GM19468 (cell line): Measurements from ENCODE around the gene PDXDC1.
"Not testable (repeated sequence)": the region's sequence is repeated elsewhere in the genome, so short reads cannot be mapped to it uniquely, and the experiment has no call there.

Source experiments
- ATAC-seq: cut with Tn5 transposase; IDR thresholded peaks from one replicate; pipeline ENCODE4 v1.9.1; 2021; ENCODE audit warnings: mild to moderate bottlenecking, moderate library complexity, moderate number of reproducible peaks; ENCODE audit not compliant: unreplicated experiment; ENCODE audit errors: extremely low read depth

PDXDC1 gene

DNA sequence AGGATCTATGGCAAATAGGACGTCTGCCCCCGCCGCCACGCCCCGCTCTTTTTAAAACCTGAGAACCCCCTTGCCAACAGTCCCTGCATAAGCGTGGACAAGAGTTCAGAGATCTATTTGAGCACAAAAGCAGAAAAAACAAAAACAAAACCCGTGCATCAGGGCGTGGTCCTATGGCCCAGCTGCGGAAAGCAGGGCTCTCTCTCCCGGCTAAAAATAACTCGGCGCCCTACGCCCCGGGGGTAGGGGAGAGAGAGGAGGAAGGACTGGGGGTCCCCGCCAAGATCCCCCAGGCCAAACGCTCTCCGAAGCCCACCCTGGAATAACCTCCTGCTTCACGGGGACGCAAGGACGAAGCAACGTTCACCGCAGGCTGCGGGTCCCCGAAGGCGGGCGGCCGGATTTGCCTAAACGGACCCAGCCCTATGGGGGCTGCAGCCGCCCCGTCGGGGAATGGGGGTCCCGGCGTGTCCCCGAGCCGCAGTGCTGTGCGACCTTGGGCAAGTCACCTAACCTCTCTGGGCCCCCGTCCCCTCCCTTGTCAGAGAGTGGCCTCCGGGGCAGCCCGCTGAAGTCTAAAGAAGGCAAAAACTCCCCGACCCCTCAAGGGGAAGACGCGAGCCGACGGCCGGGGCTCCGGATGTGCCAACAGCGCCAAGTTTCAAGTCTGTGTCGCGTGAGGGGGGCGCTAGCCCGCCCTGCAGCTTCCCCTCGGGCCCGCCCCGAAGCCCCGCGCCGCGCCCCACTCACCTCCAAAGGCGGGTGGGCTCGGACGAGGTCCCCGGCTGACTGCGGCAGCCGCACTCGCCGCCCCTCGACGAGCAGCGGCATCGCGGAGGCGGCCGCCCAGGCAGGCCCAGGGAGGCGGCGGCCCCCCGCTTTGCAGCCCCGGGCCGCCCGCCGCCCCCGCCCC is 80.6 kb downstream of the PDXDC1 start:
- ATAC-seq: peak; percentile 58

GRCh38 chr16:15057681-15058417 is 83.0 kb downstream of the PDXDC1 start:
- no peak for ATAC-seq

DNA sequence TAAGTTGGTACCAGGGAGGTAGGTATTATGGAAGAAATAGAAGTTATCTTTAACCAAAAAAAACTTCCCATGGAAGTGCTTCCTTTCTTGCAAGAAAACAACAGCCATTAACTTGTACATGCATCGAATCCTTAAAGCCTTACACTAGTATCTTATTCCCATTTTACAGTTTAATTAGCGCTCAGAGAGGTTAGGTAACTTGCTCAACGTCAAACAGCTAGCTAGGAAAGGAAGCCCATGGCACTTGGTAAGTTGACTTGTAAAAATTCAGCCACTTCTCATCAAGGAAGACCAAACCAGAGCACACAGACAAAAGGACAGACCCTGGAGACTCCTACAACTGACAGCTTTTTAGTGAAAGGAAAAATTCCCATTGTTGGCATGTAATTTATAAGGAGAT is 84.5 kb downstream of the PDXDC1 start:
- ATAC-seq: no peak

DNA sequence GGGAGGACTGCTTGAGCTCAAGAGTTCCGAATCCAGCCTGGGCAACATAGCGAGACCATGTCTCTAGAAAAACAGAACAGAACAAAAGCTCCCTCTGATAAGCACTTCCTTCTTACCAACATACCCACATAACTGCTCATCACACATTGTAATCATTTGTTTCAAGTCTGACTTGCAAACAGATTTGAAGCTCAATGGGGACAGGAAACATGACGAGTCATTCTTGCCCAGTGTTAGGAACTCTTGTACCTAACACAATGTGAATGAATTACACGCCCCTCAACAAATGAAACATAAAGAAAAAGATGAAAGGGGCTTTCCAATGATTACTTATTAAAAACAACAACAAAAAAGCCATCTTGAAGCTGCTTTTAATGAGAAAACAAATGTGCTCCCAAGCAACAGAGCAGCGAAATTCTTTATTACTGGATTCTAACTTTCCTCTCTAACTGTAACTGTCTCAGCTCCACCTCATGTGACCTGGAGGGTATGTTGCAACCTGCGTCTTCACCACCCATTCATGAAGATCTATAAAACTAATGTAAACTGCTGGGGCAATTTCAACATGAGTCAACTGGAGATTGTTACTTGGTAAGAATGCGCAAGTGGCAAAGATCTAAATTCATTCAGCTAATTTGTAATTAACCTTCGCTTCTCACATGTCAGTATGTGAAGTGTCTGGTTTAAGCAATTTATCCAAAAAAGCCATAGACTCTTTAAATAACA is 87.4 kb downstream of the PDXDC1 start:
- not testable (repeated sequence) for ATAC-seq

- ATAC-seq: not testable (repeated sequence)
These were observed 91.1 kb downstream of the PDXDC1 start for GRCh38 chr16:15065961-15066360.

- not testable (repeated sequence) for ATAC-seq
These were observed 91.9 kb downstream of the PDXDC1 start for GRCh38 chr16:15066690-15067089.

DNA sequence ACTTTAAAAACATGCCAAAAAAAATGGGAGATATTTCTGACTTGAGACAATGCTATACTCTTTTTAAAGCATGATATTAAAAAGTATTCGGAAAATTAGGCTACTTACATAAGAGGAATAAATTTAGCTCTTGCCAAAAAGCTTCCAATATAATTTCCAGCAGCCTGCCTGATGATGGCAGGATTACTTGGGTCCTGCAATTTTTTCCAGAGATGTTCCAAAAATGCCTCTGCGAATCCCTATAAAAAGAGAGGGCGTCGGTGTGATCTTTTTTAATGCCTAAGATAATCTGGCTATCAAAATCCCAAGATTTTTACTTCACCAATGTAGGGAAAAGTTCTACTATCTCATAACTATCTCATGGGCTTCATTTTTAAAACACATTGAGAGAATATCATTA is 96.2 kb downstream of the PDXDC1 start:
- ATAC-seq: not testable (repeated sequence)

GRCh38 chr16:15071916-15072769 is 97.3 kb downstream of the PDXDC1 start:
- ATAC-seq: not testable (repeated sequence)

DNA sequence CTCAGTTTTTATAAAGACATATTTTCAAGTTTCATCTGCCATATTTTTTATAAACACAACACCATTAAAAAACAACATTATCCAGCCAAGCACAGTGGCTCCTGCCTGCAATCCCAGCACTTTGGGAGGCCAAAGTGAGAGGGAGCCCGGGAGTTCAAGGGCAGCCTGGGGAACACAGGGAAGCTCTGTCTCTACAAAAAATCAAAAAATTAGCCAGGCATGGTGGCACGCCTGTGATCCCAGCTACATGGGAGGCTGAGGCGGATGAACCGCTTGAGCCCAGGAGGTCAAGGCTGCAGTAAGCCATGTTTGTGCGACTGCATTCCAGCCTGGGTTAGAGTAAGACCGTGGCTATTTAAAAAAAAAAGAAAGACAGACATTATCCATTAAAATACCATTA is 98.3 kb downstream of the PDXDC1 start:
- no peak for ATAC-seq

GRCh38 chr16:15076161-15076560 is 101.3 kb downstream of the PDXDC1 start:
- not testable (repeated sequence) for ATAC-seq

- not testable (repeated sequence) for ATAC-seq
These were observed 106.1 kb downstream of the PDXDC1 start for GRCh38 chr16:15080883-15081282.

DNA sequence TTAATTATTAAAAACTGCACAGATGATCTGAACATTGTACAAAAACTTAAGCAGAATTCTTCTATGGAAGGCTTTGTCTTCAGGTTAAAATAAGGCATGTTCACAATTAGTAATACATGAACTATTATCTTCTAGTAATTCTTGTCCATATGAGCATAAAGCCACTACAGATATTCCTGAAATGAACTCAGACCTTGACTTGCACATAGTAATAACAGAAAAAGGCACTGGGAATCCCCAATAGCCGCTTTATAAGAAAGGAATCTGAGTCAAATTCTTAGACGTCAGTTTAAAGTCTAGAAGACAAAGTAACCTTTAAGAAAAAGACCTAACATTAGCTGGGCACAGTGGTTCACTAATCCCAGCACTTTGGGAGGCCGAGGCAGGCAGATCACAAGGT is 108.0 kb downstream of the PDXDC1 start:
- not testable (repeated sequence) for ATAC-seq

DNA sequence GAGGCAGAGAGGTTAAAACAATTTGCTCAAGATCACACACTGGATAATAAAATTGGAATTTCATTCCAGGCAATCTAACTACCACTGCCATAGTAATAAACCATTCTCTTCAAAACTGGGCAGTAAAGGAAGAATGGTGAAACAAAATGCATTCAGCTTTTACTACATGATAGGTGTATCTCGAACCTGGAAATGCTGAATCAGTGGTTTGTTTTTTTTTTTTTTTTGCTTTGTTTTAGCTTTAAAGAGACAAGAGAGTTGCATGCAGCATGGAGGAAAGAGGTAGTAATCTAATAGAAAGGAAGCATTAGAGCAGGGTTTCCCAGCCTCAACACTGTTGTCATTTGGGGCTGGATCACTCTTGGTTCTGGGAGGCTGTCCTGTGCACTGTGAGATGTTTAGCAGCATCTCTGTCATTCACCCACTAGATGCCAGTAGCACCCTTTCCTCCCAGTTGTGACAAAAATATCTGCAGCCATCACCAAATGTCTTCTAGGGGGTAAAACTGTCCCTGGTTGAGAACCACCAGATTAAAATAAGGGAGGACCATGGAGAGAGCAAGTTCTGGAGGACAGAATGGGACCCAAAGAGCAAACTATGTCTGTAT is 115.9 kb downstream of the PDXDC1 start:
- ATAC-seq: not testable (repeated sequence)

DNA sequence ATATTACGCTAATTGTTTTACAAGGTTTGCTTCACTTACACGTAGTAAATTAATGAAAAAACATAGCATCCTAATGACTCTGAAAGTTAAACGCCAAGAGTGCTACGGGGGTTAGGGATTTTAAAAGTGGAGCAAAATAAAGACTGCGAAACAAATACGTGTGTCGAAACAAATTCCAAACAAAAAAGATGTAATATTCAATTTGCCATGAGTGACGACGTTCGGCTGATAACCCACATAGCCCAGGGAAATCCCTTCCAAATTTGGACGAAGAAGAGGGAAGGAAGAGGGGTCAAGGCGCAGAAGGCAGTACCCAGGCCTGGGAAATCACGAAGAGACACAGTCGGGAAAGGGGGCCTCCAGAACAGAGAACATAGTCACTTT is 118.7 kb downstream of the PDXDC1 start:
- not testable (repeated sequence) for ATAC-seq

DNA sequence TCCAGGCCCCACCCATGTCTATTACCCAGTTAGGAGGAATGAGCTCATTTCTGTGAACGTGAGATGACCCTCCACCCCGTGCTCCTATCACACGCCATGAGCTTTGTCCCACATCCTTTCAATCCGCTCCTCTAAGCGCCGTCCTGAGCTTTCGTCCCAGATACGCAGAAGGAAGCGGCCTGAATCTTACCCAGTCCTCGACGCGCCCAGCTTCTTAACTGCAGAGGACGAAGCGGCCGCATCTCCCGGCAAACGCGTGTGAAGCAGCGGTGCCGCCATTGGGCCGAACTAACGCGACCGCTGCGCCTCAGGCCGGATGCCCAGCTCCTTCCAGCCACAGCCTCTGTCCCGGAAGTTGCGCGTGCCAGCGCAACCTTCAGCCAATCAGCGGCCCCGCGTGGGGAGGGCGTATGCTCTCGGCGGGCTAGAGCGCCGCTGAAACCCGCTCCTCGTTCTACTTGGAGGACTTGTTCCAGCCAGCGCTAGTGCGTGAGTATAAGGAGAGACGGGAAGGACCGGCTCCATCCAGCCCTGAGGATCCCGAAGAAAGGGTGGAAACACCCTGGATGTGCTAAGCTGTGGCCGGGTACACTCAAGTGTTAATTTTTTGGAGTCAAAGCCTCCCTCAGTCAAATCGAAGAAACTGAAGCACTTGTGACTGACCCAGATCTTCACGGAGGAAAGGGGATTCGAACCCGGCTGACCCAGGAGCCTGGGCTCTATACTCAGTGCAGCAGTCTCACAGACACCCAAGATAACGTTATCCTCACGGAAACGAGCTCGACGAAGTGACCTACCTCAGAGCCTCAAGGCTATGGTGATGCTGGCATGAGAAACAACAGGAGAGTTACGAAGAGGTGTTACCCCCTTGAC is 119.4 kb downstream of the PDXDC1 start, which contains the start of gene RRN3:
Gene RRN3, minus strand, starts transcription at position 318 of the 873 bp plus-strand sequence. Its CDS starts 39 bp downstream, at position 279.
- peak; percentile 93 for ATAC-seq

DNA sequence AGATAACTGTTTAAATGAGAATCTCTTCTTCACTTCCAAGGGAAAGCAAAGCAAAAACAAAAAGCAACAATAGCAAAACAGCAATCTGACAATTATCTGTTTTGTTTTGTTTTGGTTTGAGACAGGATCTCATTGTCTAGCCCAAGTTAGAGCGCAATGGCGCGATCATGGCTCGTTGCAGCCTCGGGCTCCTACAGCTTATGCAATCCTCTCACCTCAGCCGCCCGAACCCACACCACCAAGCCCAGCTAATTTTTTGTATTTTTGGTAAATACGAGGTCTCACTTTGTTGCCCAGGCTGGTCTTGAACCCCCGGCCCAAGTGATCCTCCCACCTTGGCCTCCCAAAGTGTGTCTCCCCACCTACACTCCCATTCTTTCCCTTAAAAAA is 121.8 kb downstream of the PDXDC1 start:
- not testable (repeated sequence) for ATAC-seq

DNA sequence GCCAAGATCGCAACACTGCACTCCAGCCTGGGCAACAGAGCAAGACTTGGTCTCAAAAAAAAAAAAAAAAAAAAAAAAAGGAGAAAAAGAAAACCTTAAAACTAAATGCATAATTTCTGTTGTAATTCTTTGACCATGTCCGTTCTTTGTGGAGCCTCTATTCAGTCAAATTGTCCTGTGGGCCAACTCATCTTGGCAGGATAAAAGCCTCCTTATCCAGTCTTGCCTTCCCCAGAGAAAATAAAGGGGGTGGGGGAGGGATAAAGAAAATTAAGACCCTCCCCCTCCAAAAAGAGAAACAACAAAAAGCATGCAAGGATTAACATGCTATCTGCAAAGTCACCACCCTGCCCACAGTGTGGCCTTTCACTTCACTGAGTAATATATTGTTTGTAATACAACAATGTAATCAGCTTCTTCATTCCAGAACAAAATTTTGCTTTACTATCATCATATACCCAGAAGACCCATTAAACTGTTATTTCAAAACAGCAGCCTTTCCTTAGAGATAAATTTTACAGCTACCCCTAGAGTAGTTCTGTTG is 124.6 kb downstream of the PDXDC1 start:
- ATAC-seq: not testable (repeated sequence)
